Measurements from ENCODE around the gene MAS1.

DNA sequence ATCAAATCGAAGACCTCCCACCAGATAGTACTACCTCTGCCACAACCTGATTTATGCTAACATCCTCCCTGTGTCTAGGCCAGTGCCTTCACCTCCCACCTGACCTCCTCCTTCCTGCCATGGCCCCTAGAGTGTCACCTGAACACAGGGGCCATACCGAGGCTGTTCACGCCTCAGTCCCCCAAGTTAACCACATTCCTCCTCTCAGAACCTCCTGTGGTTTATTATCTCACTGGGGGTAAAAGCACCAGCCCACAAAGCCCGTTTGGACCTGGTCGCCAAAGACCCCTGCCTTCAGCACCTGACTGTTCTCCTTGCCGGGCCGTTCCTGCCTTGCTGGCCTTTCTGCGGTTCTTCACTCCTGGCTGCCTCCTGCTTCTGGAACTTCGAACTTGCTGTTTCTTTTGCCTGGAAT is 13.7 kb downstream of the MAS1 start:
- TF ChIP-seq, protein P1, sequence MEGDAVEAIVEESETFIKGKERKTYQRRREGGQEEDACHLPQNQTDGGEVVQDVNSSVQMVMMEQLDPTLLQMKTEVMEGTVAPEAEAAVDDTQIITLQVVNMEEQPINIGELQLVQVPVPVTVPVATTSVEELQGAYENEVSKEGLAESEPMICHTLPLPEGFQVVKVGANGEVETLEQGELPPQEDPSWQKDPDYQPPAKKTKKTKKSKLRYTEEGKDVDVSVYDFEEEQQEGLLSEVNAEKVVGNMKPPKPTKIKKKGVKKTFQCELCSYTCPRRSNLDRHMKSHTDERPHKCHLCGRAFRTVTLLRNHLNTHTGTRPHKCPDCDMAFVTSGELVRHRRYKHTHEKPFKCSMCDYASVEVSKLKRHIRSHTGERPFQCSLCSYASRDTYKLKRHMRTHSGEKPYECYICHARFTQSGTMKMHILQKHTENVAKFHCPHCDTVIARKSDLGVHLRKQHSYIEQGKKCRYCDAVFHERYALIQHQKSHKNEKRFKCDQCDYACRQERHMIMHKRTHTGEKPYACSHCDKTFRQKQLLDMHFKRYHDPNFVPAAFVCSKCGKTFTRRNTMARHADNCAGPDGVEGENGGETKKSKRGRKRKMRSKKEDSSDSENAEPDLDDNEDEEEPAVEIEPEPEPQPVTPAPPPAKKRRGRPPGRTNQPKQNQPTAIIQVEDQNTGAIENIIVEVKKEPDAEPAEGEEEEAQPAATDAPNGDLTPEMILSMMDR (IDR thresholded peaks at IDR 0.05), result no peak
- TF ChIP-seq POLR2A (IDR thresholded peaks at IDR 0.05) (no peak), EP300 (IDR thresholded peaks at IDR 0.05) (no peak)

Data from tibial nerve (tissue), 4 donors.